Natural killer cell (primary cell): Measurements from ENCODE around the gene ABHD6. TPM values are rescaled to one million over a fixed set of nuclear protein-coding genes. Genes with fewer than 3 reads are reported as not detected.

ENCODE experiments used
- ATAC-seq, 3 donors: fragments of 150-1000 bp in 2 of 3; fragments of 200-7000 bp in 1 of 3; cut with Tn5 transposase; 1 replicate in 1 of 3; 2 replicates in 2 of 3; pipeline ENCODE4 v1.10.0; 2021; ENCODE audit warnings: mild to moderate bottlenecking in 2 of 3, moderate library complexity in 2 of 3
- DNase-seq, 2 donors: peaks; one replicate each; pipeline versions ENCODE4 v3.0.0 to v3.0.0-alpha.2; 2013 to 2021; ENCODE audit warnings: mixed read lengths in 1 of 2
- H3K27ac ChIP-seq: one replicate; pipeline ENCODE4 v1.5.1; 2013; ENCODE audit warnings: mild to moderate bottlenecking, low read length
- H3K27me3 ChIP-seq: one replicate; pipeline ENCODE4 v1.6.1; 2013; ENCODE audit warnings: low read length; ENCODE audit not compliant: control insufficient read depth, insufficient read depth
- H3K36me3 ChIP-seq: one replicate; pipeline ENCODE4 v1.6.1; 2013; ENCODE audit warnings: low read length; ENCODE audit not compliant: control insufficient read depth, insufficient read depth
- H3K4me1 ChIP-seq: one replicate; pipeline ENCODE4 v1.6.1; 2013; ENCODE audit warnings: low read length; ENCODE audit not compliant: control insufficient read depth, insufficient read depth
- H3K4me3 ChIP-seq: one replicate; pipeline ENCODE4 v1.5.1; 2013; ENCODE audit warnings: low read length
- H3K9me3 ChIP-seq: one replicate; pipeline ENCODE4 v1.6.1; 2013; ENCODE audit warnings: low read length; ENCODE audit not compliant: control insufficient read depth, insufficient read depth
- H3K27ac Mint-ChIP-seq, 2 donors: one replicate each; pipeline ENCODE4 v1.8.0; 2022; ENCODE audit warnings: mild to moderate bottlenecking in 2 of 2, mixed read lengths in 2 of 2, moderate library complexity in 1 of 2
- H3K27me3 Mint-ChIP-seq, 2 donors: one replicate each; pipeline ENCODE4 v1.8.0; 2022; ENCODE audit warnings: low read depth in 2 of 2, mixed read lengths in 2 of 2
- H3K36me3 Mint-ChIP-seq: one replicate; pipeline ENCODE4 v1.8.0; 2022; ENCODE audit warnings: mixed read lengths
- H3K4me1 Mint-ChIP-seq, 2 donors: one replicate each; pipeline ENCODE4 v1.8.0; 2022; ENCODE audit warnings: mixed read lengths in 2 of 2
- H3K4me3 Mint-ChIP-seq: one replicate; pipeline ENCODE4 v1.8.0; 2022; ENCODE audit warnings: mild to moderate bottlenecking, moderate library complexity, mixed read lengths
- H3K9me3 Mint-ChIP-seq, 2 donors: one replicate each; pipeline ENCODE4 v1.8.0; 2022; ENCODE audit warnings: mixed read lengths in 2 of 2
- WGBS: methylation state at CpG from one replicate; pipeline ENCODE4 v1.1.7; 2013; ENCODE audit warnings: missing lambda C conversion rate; ENCODE audit not compliant: insufficient coverage; 5-methylcytosine and 5-hydroxymethylcytosine counted together
- intact Hi-C: fragments of 100-400 bp; cut with micrococcal nuclease; formaldehyde crosslinking; loops from one replicate; pipeline ENCODE4 v1.14.2; 2022
- total RNA-seq, 4 donors: library from RNA; stranded (reverse); fragments of 120-200 nt in 1 of 4; gene quantifications; one replicate each; pipeline versions ENCODE4 v1.2.3 to v1.2.4, GENCODE V29; 2013 to 2022
- TF ChIP-seq, protein P1 (sequence below): fragments of 200-600 bp; IDR thresholded peaks from one replicate; pipeline ENCODE4 v1.8.0; 2022; ENCODE audit warnings: antibody characterized with exemption

The ABHD6 gene
- total RNA-seq, 3 donors from 2014 or later (not counting 1 experiment from before 2014, with no cell fraction given): 5.0 to 10.6 (median 9.3) TPM

DNA sequence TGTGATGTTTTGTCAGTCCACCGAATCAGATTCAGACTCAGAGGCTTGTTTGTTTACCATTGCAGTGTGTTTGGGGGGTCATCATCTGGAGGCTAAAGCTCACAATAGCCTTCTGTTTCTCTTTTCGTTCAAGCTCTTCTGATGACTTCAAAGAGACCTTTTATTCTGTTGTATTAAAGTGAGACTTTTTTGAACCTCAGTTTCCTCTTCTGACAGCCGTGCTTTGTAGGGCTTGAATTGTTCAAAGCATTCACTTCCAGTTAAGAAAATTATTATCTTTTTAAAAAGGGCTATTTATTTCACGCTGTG is 96.4 kb downstream of the ABHD6 start:
- peak overlapping the region; percentile 81 for H3K4me3 ChIP-seq
- intact Hi-C loops: no loop called here
- ATAC-seq: no peak

DNA sequence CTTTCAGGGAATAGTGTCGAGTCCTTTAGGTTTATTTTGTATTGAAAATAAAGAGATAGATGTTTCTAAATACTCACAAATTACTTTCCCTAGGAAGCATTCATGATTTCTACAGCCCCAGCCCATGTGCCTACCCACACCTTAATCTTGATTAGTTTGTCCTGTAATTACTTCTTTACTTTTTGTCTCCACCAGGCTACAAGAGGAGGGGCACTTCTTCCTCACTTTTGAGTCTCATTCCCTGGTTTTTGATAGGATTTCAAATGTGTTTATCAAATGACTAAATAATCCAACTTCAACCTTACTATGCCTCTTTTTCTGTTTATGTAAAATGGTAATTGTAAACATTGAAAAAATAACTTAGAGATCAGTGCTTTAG is 96.9 kb downstream of the ABHD6 start:
- no peaks in the 10 kb centered on the region for H3K27me3 Mint-ChIP-seq
- Histone ChIP-seq H3K27me3 (no peaks in the 10 kb centered on the region), H3K4me3 (peak overlapping the region; percentile 81), H3K4me1 (peaks cover 13% of the 10 kb centered on the region), H3K9me3 (no peaks in the 10 kb centered on the region), H3K36me3 (no peaks in the 10 kb centered on the region), H3K27ac (peak overlapping the region; percentile 45)
- H3K27ac Mint-ChIP-seq: peak overlapping the region; percentile 87 to 91
- DNase-seq (no peak), ATAC-seq (no peak)
- H3K4me3 Mint-ChIP-seq: peak overlapping the region; percentile 99
- no CpG with 5 or more reads among the region's 1 CpG for WGBS
- TF ChIP-seq, protein P1, sequence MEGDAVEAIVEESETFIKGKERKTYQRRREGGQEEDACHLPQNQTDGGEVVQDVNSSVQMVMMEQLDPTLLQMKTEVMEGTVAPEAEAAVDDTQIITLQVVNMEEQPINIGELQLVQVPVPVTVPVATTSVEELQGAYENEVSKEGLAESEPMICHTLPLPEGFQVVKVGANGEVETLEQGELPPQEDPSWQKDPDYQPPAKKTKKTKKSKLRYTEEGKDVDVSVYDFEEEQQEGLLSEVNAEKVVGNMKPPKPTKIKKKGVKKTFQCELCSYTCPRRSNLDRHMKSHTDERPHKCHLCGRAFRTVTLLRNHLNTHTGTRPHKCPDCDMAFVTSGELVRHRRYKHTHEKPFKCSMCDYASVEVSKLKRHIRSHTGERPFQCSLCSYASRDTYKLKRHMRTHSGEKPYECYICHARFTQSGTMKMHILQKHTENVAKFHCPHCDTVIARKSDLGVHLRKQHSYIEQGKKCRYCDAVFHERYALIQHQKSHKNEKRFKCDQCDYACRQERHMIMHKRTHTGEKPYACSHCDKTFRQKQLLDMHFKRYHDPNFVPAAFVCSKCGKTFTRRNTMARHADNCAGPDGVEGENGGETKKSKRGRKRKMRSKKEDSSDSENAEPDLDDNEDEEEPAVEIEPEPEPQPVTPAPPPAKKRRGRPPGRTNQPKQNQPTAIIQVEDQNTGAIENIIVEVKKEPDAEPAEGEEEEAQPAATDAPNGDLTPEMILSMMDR: no peak
- no peaks in the 10 kb centered on the region for H3K36me3 Mint-ChIP-seq
- peaks cover 33 to 45% of the 10 kb centered on the region in 2 donors for H3K4me1 Mint-ChIP-seq
- intact Hi-C loops: no loop called here
- H3K9me3 Mint-ChIP-seq: no peaks in the 10 kb centered on the region

More for the DNA sequence above, 96.4 kb downstream of the ABHD6 start:
- H3K4me1 ChIP-seq: peaks cover 13% of the 10 kb centered on the region
- Mint-ChIP-seq H3K27me3 (no peaks in the 10 kb centered on the region), H3K27ac (peak overlapping the region; percentile 87 to 91), H3K4me1 (peaks cover 33 to 45% of the 10 kb centered on the region in 2 donors), H3K36me3 (no peaks in the 10 kb centered on the region), H3K4me3 (peak overlapping the region; percentile 99), H3K9me3 (no peaks in the 10 kb centered on the region)
- WGBS: 49% methylated on average over 3 of the region's 4 CpGs
- H3K27ac ChIP-seq: peak overlapping the region; percentile 17
- no peaks in the 10 kb centered on the region for H3K36me3 ChIP-seq
- no peak for DNase-seq
- H3K27me3 ChIP-seq: no peaks in the 10 kb centered on the region
- TF ChIP-seq, protein P1: no peak
- H3K9me3 ChIP-seq: no peaks in the 10 kb centered on the region

DNA sequence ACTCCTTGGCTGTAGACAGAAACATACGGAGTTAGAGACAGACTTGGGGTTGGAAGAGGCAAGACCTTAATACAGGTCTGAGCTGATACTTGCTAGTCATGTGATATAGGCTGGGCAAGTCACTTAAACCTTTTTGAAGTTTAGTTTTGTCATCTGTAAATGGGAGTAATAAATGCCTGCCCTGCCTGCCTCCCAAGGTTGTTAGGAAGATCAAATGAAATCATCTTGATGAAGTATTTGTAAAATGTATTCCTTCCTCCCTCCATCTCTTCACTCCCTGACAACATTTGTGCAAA is 98.0 kb downstream of the ABHD6 start:
- Histone ChIP-seq H3K36me3 (no peaks in the 10 kb centered on the region), H3K27me3 (no peaks in the 10 kb centered on the region), H3K4me3 (no peak overlapping the region), H3K27ac (peak overlapping the region; percentile 45), H3K9me3 (no peaks in the 10 kb centered on the region), H3K4me1 (peaks cover 13% of the 10 kb centered on the region)
- intact Hi-C loops: no loop called here
- Mint-ChIP-seq H3K4me3 (peak overlapping the region; percentile 99), H3K27ac (peak overlapping the region; percentile 87 to 91), H3K36me3 (no peaks in the 10 kb centered on the region), H3K27me3 (no peaks in the 10 kb centered on the region), H3K4me1 (peaks cover 33 to 45% of the 10 kb centered on the region in 2 donors), H3K9me3 (no peaks in the 10 kb centered on the region)
- ATAC-seq (no peak), DNase-seq (no peak)
- TF ChIP-seq, protein P1: no peak
- 76% methylated on average over 1 of the region's 1 CpG for WGBS

DNA sequence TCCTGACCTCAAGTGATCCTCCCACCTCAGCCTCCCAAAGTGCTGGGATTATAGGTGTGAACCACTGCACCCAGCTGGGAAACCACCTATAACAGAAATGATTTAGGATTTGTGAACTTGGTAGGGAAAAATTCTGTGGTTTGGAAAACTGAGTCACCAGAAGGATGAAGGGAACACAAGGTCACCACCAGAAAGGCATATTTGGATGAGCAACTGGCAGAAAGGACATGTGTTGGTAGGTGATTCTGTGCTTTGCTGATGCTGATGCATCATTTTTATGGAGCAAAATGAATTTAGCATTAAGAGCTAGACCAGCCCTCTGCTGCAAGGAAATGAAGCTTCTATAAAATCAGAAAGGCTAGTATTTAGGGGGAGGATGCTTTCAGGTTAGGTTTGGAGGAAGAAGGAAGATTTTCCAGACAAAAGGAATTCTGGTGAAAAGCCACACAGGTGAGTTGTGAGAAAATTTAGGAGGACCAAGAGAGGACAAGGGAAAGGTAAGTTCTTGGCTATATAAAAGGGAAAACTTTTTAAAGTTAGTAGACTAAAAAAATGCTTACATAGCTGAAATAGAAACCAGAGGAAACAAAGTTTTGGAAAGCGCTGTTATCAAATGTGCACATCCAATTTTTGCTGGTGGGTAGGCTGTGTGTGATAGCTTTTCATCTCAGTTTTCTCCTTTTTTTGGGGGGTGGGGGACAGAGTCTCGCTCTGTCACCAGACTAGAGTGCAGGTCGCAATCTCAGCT is 98.7 kb downstream of the ABHD6 start:
- H3K4me1 ChIP-seq: peaks cover 13% of the 10 kb centered on the region
- H3K27me3 ChIP-seq: no peaks in the 10 kb centered on the region
- H3K27me3 Mint-ChIP-seq: no peaks in the 10 kb centered on the region
- no peak overlapping the region for H3K4me3 ChIP-seq
- peaks cover 33 to 45% of the 10 kb centered on the region in 2 donors for H3K4me1 Mint-ChIP-seq
- H3K27ac Mint-ChIP-seq: peak overlapping the region; percentile 87 to 91
- H3K4me3 Mint-ChIP-seq: peak overlapping the region; percentile 56
- no peaks in the 10 kb centered on the region for H3K36me3 Mint-ChIP-seq
- H3K9me3 Mint-ChIP-seq: no peaks in the 10 kb centered on the region
- TF ChIP-seq, protein P1: no peak
- ATAC-seq (no peak), DNase-seq (no peak)
- 89% methylated on average over 1 of the region's 3 CpGs for WGBS
- H3K36me3 ChIP-seq: peaks cover 4% of the 10 kb centered on the region
- no peak overlapping the region for H3K27ac ChIP-seq
- no peaks in the 10 kb centered on the region for H3K9me3 ChIP-seq
- intact Hi-C loops: no loop called here
